ENCODE data around the gene PBX3. TPM values are rescaled to one million over a fixed set of nuclear protein-coding genes. Genes with fewer than 3 reads are reported as not detected.
A peak's percentile ranks its signal among the peaks of the same experiment; 100 is the strongest.
"Not testable (repeated sequence)": the region's sequence is repeated elsewhere in the genome, so short reads cannot be mapped to it uniquely, and the experiment has no call there.

PBX3 gene
- total and polyA plus RNA-seq, 2 donors = 39.1 to 137 TPM

- Histone ChIP-seq H3K27ac (ENCODE audit: low read depth) (no peak overlapping the region), H3K36me3 (ENCODE audit: insufficient read depth) (no peaks in the 10 kb centered on the region), H3K4me1 (ENCODE audit: insufficient read depth) (no peaks in the 10 kb centered on the region), H3K4me3 (ENCODE audit: low read depth, low read length) (no peak overlapping the region)
- DNase-seq (ENCODE audit: extremely low spot score) = no peak
These were observed 58.4 kb downstream of the PBX3 start for GRCh38 chr9:125805586-125805985.

DNA sequence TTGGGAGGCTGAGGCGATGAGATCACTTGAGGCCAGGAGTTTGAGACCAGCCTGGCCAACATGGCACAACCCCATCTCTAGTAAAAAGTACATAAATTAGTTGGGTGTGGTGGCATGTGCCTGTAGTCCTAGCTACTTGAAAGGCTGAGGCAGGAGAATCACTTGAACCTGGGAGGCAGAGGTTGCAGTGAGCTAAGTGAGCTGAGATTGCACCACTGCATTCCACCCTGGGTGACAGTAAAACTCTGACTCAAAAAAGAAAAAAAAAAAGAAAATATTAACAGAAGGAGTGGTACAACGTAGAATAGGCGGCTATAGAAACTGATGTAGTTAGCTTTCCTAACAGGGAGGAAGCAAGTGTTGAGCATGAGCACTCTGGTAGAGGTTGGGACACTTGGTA, 59.9 kb downstream of the PBX3 start:
- DNase-seq (ENCODE audit: extremely low spot score) = no peak
- H3K4me3 ChIP-seq (ENCODE audit: low read depth, low read length) = no peak overlapping the region
- no peaks in the 10 kb centered on the region for H3K36me3 ChIP-seq (ENCODE audit: insufficient read depth)
- H3K4me1 ChIP-seq (ENCODE audit: insufficient read depth) = no peaks in the 10 kb centered on the region
- H3K27ac ChIP-seq (ENCODE audit: low read depth) = no peak overlapping the region
- WGBS = 87% methylated on average over 3 of the region's 3 CpGs

DNA sequence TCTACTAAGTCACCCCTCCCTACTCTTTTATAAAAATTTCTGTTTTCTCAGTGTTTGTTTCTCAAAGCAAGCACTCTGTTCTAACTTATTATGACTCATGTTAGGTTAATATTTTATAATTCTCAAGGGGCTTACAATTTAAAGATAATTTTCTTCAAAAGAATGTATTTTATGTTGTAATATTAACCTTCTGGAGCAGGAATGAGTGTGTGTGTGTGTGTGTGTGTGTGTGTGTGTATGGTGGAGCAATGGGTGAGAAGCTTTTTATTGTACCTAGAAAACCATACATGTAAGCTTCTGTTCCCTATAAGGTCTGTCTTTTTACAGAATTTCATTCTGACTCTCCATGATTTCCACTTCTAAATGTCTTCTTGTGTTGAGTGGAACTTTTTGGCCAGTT, 63.0 kb downstream of the PBX3 start:
- Histone ChIP-seq H3K4me1 (ENCODE audit: insufficient read depth) (no peaks in the 10 kb centered on the region), H3K4me3 (ENCODE audit: low read depth, low read length) (no peak overlapping the region), H3K27ac (ENCODE audit: low read depth) (no peak overlapping the region), H3K36me3 (ENCODE audit: insufficient read depth) (no peaks in the 10 kb centered on the region)
- no peak for DNase-seq (ENCODE audit: extremely low spot score)

DNA sequence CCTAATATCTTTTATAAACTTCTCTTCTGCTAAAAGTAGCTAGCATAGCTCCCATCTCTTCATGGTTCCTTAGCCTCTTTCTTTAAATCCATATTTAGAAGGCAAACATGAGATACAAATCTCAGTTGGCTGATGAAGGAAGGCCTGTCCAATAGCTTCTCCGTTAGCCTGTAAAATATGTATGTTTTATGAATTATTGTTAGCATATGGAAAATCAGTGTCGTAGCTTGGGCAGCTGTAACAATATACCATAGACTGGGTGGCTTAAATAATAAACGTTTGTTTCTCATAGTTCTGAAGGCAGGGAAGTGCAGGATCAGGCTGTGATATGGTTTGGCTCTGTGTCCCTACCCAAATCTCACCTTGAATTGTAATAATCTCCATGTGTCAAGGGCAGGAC, 63.8 kb downstream of the PBX3 start:
- no peak for DNase-seq (ENCODE audit: extremely low spot score)
- WGBS = 83% methylated on average over 3 of the region's 3 CpGs

DNA sequence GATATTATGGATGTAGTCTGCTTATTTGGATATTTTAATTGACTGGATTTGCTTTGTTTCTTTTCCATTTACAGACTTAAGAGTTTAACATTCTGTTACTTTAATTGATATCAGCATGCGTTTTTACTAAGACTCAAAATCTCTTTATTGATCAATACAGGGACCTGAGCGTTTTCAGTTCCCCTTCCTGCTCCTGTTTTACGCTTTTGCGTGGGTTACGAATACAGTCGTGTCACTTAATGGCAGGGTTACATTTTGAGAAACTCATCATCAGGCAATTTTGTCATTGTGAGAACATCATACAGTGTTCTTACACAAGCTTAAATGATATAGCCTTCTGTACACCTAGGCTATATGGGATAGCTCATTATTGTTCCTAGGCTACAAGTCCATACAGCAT, 65.2 kb downstream of the PBX3 start:
- Histone ChIP-seq H3K36me3 (ENCODE audit: insufficient read depth) (no peaks in the 10 kb centered on the region), H3K27ac (ENCODE audit: low read depth) (no peak overlapping the region), H3K4me1 (ENCODE audit: insufficient read depth) (no peaks in the 10 kb centered on the region), H3K4me3 (ENCODE audit: low read depth, low read length) (no peak overlapping the region)
- 95% methylated on average over 6 of the region's 6 CpGs for WGBS
- DNase-seq (ENCODE audit: extremely low spot score) = no peak

More for the DNA sequence above, 63.8 kb downstream of the PBX3 start:
- no peak overlapping the region for H3K4me3 ChIP-seq (ENCODE audit: low read depth, low read length)
- H3K36me3 ChIP-seq (ENCODE audit: insufficient read depth) = no peaks in the 10 kb centered on the region
- H3K27ac ChIP-seq (ENCODE audit: low read depth) = no peak overlapping the region
- no peaks in the 10 kb centered on the region for H3K4me1 ChIP-seq (ENCODE audit: insufficient read depth)

GRCh38 chr9:125815568-125815967, 68.4 kb downstream of the PBX3 start:
- Histone ChIP-seq H3K4me1 (ENCODE audit: insufficient read depth) (no peaks in the 10 kb centered on the region), H3K36me3 (ENCODE audit: insufficient read depth) (no peaks in the 10 kb centered on the region), H3K4me3 (ENCODE audit: low read depth, low read length) (no peak overlapping the region), H3K27ac (ENCODE audit: low read depth) (no peak overlapping the region)
- WGBS = 90% methylated on average over 1 of the region's 1 CpG
- no peak for DNase-seq (ENCODE audit: extremely low spot score)

GRCh38 chr9:125816321-125816720, 69.1 kb downstream of the PBX3 start:
- no peak overlapping the region for H3K27ac ChIP-seq (ENCODE audit: low read depth)
- DNase-seq (ENCODE audit: extremely low spot score) = no peak
- H3K4me3 ChIP-seq (ENCODE audit: low read depth, low read length) = no peak overlapping the region
- H3K4me1 ChIP-seq (ENCODE audit: insufficient read depth) = no peaks in the 10 kb centered on the region
- H3K36me3 ChIP-seq (ENCODE audit: insufficient read depth) = no peaks in the 10 kb centered on the region
- WGBS = 72% methylated on average over 5 of the region's 5 CpGs

DNA sequence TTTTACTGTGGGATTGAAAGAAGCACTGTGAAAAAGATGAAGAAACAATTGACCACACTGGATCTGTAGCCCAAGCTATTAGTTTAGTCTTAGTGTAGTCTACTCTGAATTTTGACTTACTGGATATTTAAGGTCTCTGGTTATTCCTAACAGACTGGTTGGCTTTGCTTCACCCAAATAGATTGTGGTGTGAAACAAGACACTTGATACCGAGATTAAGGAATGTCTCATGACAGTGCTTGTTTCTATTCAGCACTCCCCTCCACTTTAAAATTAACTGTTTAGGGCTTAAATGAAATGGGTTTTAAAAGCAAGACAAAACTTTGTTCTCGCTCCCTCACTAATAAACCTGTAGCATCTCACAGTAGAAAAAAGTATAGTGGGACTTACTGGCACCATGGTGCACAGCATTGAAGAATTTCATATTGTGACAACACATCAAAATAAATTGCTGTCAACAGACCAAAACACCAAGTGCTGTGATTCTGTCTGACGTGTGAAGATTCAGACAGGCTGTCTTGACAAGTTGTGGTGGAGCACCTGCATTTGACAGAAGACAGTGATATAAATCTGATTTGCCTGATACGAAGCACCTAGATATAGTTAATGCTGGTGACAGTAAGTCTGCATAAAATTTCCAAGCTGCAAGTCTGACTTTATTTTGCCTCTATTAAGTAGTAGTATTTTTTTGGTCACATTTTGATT, 73.1 kb downstream of the PBX3 start:
- Histone ChIP-seq H3K4me3 (ENCODE audit: low read depth, low read length) (no peak overlapping the region), H3K27ac (ENCODE audit: low read depth) (no peak overlapping the region), H3K4me1 (ENCODE audit: insufficient read depth) (no peaks in the 10 kb centered on the region), H3K36me3 (ENCODE audit: insufficient read depth) (no peaks in the 10 kb centered on the region)
- DNase-seq (ENCODE audit: extremely low spot score) = no peak
- 65% methylated on average over 4 of the region's 4 CpGs for WGBS

GRCh38 chr9:125821078-125821477, 73.9 kb downstream of the PBX3 start:
- 74% methylated on average over 4 of the region's 4 CpGs for WGBS
- Histone ChIP-seq H3K4me3 (ENCODE audit: low read depth, low read length) (no peak overlapping the region), H3K27ac (ENCODE audit: low read depth) (no peak overlapping the region), H3K4me1 (ENCODE audit: insufficient read depth) (no peaks in the 10 kb centered on the region), H3K36me3 (ENCODE audit: insufficient read depth) (no peaks in the 10 kb centered on the region)
- no peak for DNase-seq (ENCODE audit: extremely low spot score)

GRCh38 chr9:125822160-125822559, 75.0 kb downstream of the PBX3 start:
- 38% methylated on average over 2 of the region's 2 CpGs for WGBS
- Histone ChIP-seq H3K36me3 (ENCODE audit: insufficient read depth) (no peaks in the 10 kb centered on the region), H3K27ac (ENCODE audit: low read depth) (no peak overlapping the region), H3K4me1 (ENCODE audit: insufficient read depth) (no peaks in the 10 kb centered on the region), H3K4me3 (ENCODE audit: low read depth, low read length) (no peak overlapping the region)
- DNase-seq (ENCODE audit: extremely low spot score) = no peak

DNA sequence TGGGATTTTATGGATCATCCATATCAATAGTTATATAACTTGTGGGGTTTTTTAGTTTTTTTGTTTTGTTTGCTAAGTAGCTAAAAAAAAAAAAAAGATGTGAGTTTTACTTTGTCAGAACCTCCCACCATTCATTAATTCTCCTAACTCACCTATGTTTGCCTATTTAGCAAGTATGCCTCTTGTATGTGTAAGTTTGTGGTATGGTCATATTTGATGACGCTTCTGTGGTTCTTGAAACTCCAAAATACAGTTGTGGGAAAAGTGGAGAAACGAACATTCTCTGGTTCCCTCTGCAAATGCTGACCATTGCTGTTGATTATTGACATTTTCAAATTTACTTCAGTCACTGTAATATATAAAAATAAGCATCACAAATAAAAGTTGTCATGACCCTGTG, 75.7 kb downstream of the PBX3 start:
- WGBS = 89% methylated on average over 2 of the region's 2 CpGs
- DNase-seq (ENCODE audit: extremely low spot score) = no peak
- Histone ChIP-seq H3K27ac (ENCODE audit: low read depth) (no peak overlapping the region), H3K36me3 (ENCODE audit: insufficient read depth) (no peaks in the 10 kb centered on the region), H3K4me1 (ENCODE audit: insufficient read depth) (no peaks in the 10 kb centered on the region), H3K4me3 (ENCODE audit: low read depth, low read length) (no peak overlapping the region)

- not testable (repeated sequence) for H3K36me3 ChIP-seq (ENCODE audit: insufficient read depth); H3K4me1 ChIP-seq (ENCODE audit: insufficient read depth); H3K4me3 ChIP-seq (ENCODE audit: low read depth, low read length); H3K27ac ChIP-seq (ENCODE audit: low read depth); DNase-seq (ENCODE audit: extremely low spot score)
- WGBS = 87% methylated on average over 6 of the region's 6 CpGs
These were observed 76.8 kb downstream of the PBX3 start for GRCh38 chr9:125823874-125824406.

GRCh38 chr9:125825762-125826161, 78.6 kb downstream of the PBX3 start:
- Histone ChIP-seq H3K4me3 (ENCODE audit: low read depth, low read length) (no peak overlapping the region), H3K4me1 (ENCODE audit: insufficient read depth) (no peaks in the 10 kb centered on the region), H3K36me3 (ENCODE audit: insufficient read depth) (no peaks in the 10 kb centered on the region), H3K27ac (ENCODE audit: low read depth) (no peak overlapping the region)
- no peak for DNase-seq (ENCODE audit: extremely low spot score)
- 46% methylated on average over 3 of the region's 3 CpGs for WGBS

- 91% methylated on average over 1 of the region's 1 CpG for WGBS
- no peak overlapping the region for H3K27ac ChIP-seq (ENCODE audit: low read depth)
These were observed 79.7 kb downstream of the PBX3 start for GRCh38 chr9:125826850-125827249.

GRCh38 chr9:125829743-125830142, 82.6 kb downstream of the PBX3 start:
- DNase-seq (ENCODE audit: extremely low spot score) = no peak
- no peak overlapping the region for H3K27ac ChIP-seq (ENCODE audit: low read depth)
- WGBS = 43% methylated on average over 7 of the region's 7 CpGs
- H3K36me3 ChIP-seq (ENCODE audit: insufficient read depth) = no peaks in the 10 kb centered on the region
- peak overlapping the region; percentile 37 for H3K4me3 ChIP-seq (ENCODE audit: low read depth, low read length)
- H3K4me1 ChIP-seq (ENCODE audit: insufficient read depth) = no peaks in the 10 kb centered on the region

More at GRCh38 chr9:125826850-125827249, 79.7 kb downstream of the PBX3 start:
- Histone ChIP-seq H3K4me3 (ENCODE audit: low read depth, low read length) (no peak overlapping the region), H3K36me3 (ENCODE audit: insufficient read depth) (no peaks in the 10 kb centered on the region), H3K4me1 (ENCODE audit: insufficient read depth) (no peaks in the 10 kb centered on the region)
- no peak for DNase-seq (ENCODE audit: extremely low spot score)

All from urinary bladder (tissue), 4 donors.